ENCODE results near the gene NBEA.

NBEA gene

DNA sequence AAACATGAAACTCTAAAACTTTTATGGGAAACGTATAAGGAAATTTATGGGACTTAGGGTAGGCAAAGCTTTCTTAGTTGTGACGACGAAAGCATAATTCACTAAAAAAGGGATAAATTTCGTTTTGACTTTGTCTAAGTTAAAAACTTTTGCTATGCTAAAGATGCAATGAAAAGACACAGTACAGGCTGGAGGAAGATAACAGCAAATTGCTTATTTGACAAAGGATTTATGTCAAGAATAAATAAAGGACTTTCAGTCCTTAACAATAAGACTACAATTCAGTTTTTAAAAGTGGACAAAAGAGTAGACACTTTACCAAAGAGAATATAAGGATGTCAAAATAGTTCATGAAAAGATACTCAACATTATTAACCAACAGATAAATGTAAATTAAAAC lies 150.2 kb downstream of the NBEA start:
- Histone ChIP-seq H3K9me3 (ENCODE audit: control insufficient read depth, insufficient read depth, low read depth, low read length) (no peaks in the 10 kb centered on the region), H3K4me3 (ENCODE audit: low read depth, low read length) (no peak overlapping the region), H3K4me1 (ENCODE audit: control insufficient read depth, insufficient read depth, low read length) (no peaks in the 10 kb centered on the region), H3K36me3 (ENCODE audit: control insufficient read depth in 2 of 2, insufficient read depth in 1 of 2, low read length in 2 of 2) (no peaks in the 10 kb centered on the region), H3K27ac (ENCODE audit: extremely low read depth, low read depth, low read length) (no peak overlapping the region)
- TF ChIP-seq ZNF10 (tag by site-specific recombination; IDR thresholded peaks at IDR 0.05) (no peak), GLIS2 (tag by site-specific recombination; IDR thresholded peaks at IDR 0.05) (no peak), HOXA7 (CRISPR knock-in tag; IDR thresholded peaks at IDR 0.05; ENCODE audit: borderline replicate concordance) (no peak), ZNF350 (tag by site-specific recombination; IDR thresholded peaks at IDR 0.05) (no peak), ZNF473 (tag by site-specific recombination; IDR thresholded peaks at IDR 0.05) (no peak), ZNF624 (tag by site-specific recombination; IDR thresholded peaks at IDR 0.05) (no peak), MZF1 (tag by site-specific recombination; IDR thresholded peaks at IDR 0.05; ENCODE audit: borderline replicate concordance) (no peak), ZNF776 (tag by site-specific recombination; IDR thresholded peaks at IDR 0.05; ENCODE audit: borderline replicate concordance) (no peak), ZSCAN16 (tag by site-specific recombination; IDR thresholded peaks at IDR 0.05) (no peak), ZNF629 (tag by site-specific recombination; IDR thresholded peaks at IDR 0.05) (no peak), ZNF585B (tag by site-specific recombination; IDR thresholded peaks at IDR 0.05) (no peak), REPIN1 (tag by site-specific recombination; IDR thresholded peaks at IDR 0.05; ENCODE audit: low read depth) (no peak), ZFP3 (tag by site-specific recombination; IDR thresholded peaks at IDR 0.05; ENCODE audit: low read depth) (no peak), ZNF596 (tag by site-specific recombination; IDR thresholded peaks at IDR 0.05) (no peak), ZNF621 (tag by site-specific recombination; IDR thresholded peaks at IDR 0.05) (no peak), ZNF121 (tag by site-specific recombination; IDR thresholded peaks at IDR 0.05) (no peak)
- TF ChIP-seq, protein P1, sequence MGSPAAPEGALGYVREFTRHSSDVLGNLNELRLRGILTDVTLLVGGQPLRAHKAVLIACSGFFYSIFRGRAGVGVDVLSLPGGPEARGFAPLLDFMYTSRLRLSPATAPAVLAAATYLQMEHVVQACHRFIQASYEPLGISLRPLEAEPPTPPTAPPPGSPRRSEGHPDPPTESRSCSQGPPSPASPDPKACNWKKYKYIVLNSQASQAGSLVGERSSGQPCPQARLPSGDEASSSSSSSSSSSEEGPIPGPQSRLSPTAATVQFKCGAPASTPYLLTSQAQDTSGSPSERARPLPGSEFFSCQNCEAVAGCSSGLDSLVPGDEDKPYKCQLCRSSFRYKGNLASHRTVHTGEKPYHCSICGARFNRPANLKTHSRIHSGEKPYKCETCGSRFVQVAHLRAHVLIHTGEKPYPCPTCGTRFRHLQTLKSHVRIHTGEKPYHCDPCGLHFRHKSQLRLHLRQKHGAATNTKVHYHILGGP (tag by site-specific recombination; IDR thresholded peaks at IDR 0.05) = no peak
- TF ChIP-seq, protein P2, sequence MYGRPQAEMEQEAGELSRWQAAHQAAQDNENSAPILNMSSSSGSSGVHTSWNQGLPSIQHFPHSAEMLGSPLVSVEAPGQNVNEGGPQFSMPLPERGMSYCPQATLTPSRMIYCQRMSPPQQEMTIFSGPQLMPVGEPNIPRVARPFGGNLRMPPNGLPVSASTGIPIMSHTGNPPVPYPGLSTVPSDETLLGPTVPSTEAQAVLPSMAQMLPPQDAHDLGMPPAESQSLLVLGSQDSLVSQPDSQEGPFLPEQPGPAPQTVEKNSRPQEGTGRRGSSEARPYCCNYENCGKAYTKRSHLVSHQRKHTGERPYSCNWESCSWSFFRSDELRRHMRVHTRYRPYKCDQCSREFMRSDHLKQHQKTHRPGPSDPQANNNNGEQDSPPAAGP (tag by site-specific recombination; IDR thresholded peaks at IDR 0.05) = no peak
- TF ChIP-seq, protein P3, sequence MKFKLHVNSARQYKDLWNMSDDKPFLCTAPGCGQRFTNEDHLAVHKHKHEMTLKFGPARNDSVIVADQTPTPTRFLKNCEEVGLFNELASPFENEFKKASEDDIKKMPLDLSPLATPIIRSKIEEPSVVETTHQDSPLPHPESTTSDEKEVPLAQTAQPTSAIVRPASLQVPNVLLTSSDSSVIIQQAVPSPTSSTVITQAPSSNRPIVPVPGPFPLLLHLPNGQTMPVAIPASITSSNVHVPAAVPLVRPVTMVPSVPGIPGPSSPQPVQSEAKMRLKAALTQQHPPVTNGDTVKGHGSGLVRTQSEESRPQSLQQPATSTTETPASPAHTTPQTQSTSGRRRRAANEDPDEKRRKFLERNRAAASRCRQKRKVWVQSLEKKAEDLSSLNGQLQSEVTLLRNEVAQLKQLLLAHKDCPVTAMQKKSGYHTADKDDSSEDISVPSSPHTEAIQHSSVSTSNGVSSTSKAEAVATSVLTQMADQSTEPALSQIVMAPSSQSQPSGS (tag by site-specific recombination; IDR thresholded peaks at IDR 0.05; ENCODE audit: low read depth) = no peak
- CTCF ChIA-PET = no interaction called here
- POLR2A ChIA-PET = no interaction called here

DNA sequence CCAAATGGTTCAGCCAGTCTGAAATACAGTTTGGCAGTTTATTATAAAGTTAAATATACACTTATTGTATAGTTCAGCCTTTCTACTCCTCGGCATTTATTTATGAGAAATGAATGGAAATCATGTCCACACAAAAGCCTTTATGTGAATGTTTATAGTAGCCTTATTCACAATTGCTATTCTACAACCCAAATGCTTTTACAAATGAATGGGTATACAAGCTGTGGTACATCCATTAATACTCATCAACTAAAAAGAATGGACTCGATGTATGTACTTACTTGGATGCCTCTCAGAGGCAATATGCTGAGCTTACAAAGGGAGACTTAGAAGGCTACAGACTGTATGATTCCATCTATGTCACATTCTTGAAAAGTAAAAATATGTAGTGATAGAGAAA lies 150.7 kb downstream of the NBEA start:
- no peak overlapping the region for H3K4me3 ChIP-seq (ENCODE audit: low read depth, low read length)
- TF ChIP-seq ZNF510 (tag by site-specific recombination; IDR thresholded peaks at IDR 0.05; ENCODE audit: insufficient replicate concordance) (no peak), ZNF596 (tag by site-specific recombination; IDR thresholded peaks at IDR 0.05) (no peak), ZNF501 (tag by site-specific recombination; IDR thresholded peaks at IDR 0.05) (no peak)
- TF ChIP-seq, protein P3 (tag by site-specific recombination; IDR thresholded peaks at IDR 0.05; ENCODE audit: low read depth) = no peak
- CTCF ChIA-PET = no interaction called here
- H3K27ac ChIP-seq (ENCODE audit: extremely low read depth, low read depth, low read length) = no peak overlapping the region
- POLR2A ChIA-PET = no interaction called here
- H3K36me3 ChIP-seq (ENCODE audit: control insufficient read depth in 2 of 2, insufficient read depth in 1 of 2, low read length in 2 of 2) = no peaks in the 10 kb centered on the region
- no peaks in the 10 kb centered on the region for H3K4me1 ChIP-seq (ENCODE audit: control insufficient read depth, insufficient read depth, low read length)
- H3K9me3 ChIP-seq (ENCODE audit: control insufficient read depth, insufficient read depth, low read depth, low read length) = no peaks in the 10 kb centered on the region
